Neuronal stem cell (in vitro differentiated cells): ENCODE data around the gene FGF4.

Experiments used
- DNase-seq: peaks from one replicate; pipeline ENCODE4 v3.0.0-alpha.2; 2013; ENCODE audit warnings: low spot score
- H2AFZ ChIP-seq: one replicate; pipeline ENCODE4 v1.6.1; 2013; ENCODE audit warnings: mild to moderate bottlenecking, low read length, inconsistent platforms
- H2AK5ac ChIP-seq: 2 replicates; pipeline ENCODE4 v1.6.1; 2013; ENCODE audit warnings: low read depth, mild to moderate bottlenecking, inconsistent platforms, low read length, moderate library complexity, mixed read lengths
- H2BK120ac ChIP-seq: 2 replicates; pipeline ENCODE4 v1.6.1; 2013; ENCODE audit warnings: low read depth, mild to moderate bottlenecking, inconsistent platforms, low read length, moderate library complexity, mixed read lengths
- H2BK12ac ChIP-seq: one replicate; pipeline ENCODE4 v1.6.1; 2013; ENCODE audit warnings: low read length, inconsistent platforms
- H2BK15ac ChIP-seq: 2 replicates; pipeline ENCODE4 v1.6.1; 2013; ENCODE audit warnings: mild to moderate bottlenecking, low read length, inconsistent platforms, mixed read lengths
- H2BK5ac ChIP-seq: one replicate; pipeline ENCODE4 v1.6.1; 2013; ENCODE audit warnings: inconsistent platforms, mild to moderate bottlenecking, low read length, moderate library complexity
- H3K14ac ChIP-seq: one replicate; pipeline ENCODE4 v1.6.1; 2013; ENCODE audit warnings: low read length, inconsistent platforms
- H3K18ac ChIP-seq: 2 replicates; pipeline ENCODE4 v1.6.1; 2013; ENCODE audit warnings: low read length, inconsistent platforms
- H3K23ac ChIP-seq: 2 replicates; pipeline ENCODE4 v1.6.1; 2013; ENCODE audit warnings: low read depth, mild to moderate bottlenecking, mixed read lengths, low read length, inconsistent platforms; ENCODE audit not compliant: poor library complexity
- H3K27ac ChIP-seq: replicated peaks from 3 replicates; pipeline ENCODE4 v1.5.1; 2013; ENCODE audit warnings: low read length, inconsistent platforms
- H3K27me3 ChIP-seq, 3 experiments: 2 replicates each; pipeline ENCODE4 v1.6.1; 2013; ENCODE audit warnings: low read length in 3 of 3, mild to moderate bottlenecking in 2 of 3, inconsistent platforms in 1 of 3, low read depth in 1 of 3, mixed read lengths in 1 of 3, moderate library complexity in 1 of 3; ENCODE audit not compliant: control insufficient read depth in 3 of 3, insufficient read depth in 3 of 3
- H3K36me3 ChIP-seq, 2 donors: replicated peaks in 1 of 2; 2 replicates each; pipeline ENCODE4 v1.6.1; 2013; ENCODE audit warnings: low read length in 2 of 2; ENCODE audit not compliant: control insufficient read depth in 2 of 2, insufficient read depth in 2 of 2
- H3K4ac ChIP-seq: 2 replicates; pipeline ENCODE4 v1.6.1; 2013; ENCODE audit warnings: inconsistent platforms, mild to moderate bottlenecking, low read length, moderate library complexity
- H3K4me1 ChIP-seq, 2 donors: 1 replicate in 1 of 2; 2 replicates in 1 of 2; pipeline ENCODE4 v1.6.1; 2013; ENCODE audit warnings: low read length in 2 of 2, low read depth in 1 of 2; ENCODE audit not compliant: control insufficient read depth in 2 of 2, insufficient read depth in 1 of 2
- H3K4me2 ChIP-seq: one replicate; pipeline ENCODE4 v1.6.1; 2013; ENCODE audit warnings: mild to moderate bottlenecking, low read length, inconsistent platforms; ENCODE audit not compliant: insufficient read depth, poor library complexity, severe bottlenecking
- H3K4me3 ChIP-seq, 2 donors: 2 replicates each; pipeline ENCODE4 v1.5.1; 2013; ENCODE audit warnings: low read length in 2 of 2, mild to moderate bottlenecking in 2 of 2, inconsistent platforms in 1 of 2, moderate library complexity in 1 of 2
- H3K79me1 ChIP-seq: one replicate; pipeline ENCODE4 v1.6.1; 2013; ENCODE audit warnings: low read depth, mild to moderate bottlenecking, inconsistent platforms, low read length, moderate library complexity
- H3K9ac ChIP-seq: one replicate; pipeline ENCODE4 v1.6.1; 2013; ENCODE audit warnings: mild to moderate bottlenecking, low read depth, low read length, inconsistent platforms; ENCODE audit not compliant: poor library complexity
- H3K9me3 ChIP-seq, 2 donors: replicated peaks in 1 of 2; 2 replicates each; pipeline versions ENCODE3 to v1.6.1; 2013; ENCODE audit warnings: low read length in 2 of 2, mild to moderate bottlenecking in 2 of 2, inconsistent platforms in 1 of 2, low read depth in 1 of 2, mixed read lengths in 1 of 2, moderate library complexity in 1 of 2; ENCODE audit not compliant: control insufficient read depth in 2 of 2, insufficient read depth in 1 of 2
- H4K8ac ChIP-seq: one replicate; pipeline ENCODE4 v1.6.1; 2013; ENCODE audit warnings: low read depth, mild to moderate bottlenecking, inconsistent platforms, low read length, moderate library complexity
- H4K91ac ChIP-seq: one replicate; pipeline ENCODE4 v1.6.1; 2013; ENCODE audit warnings: low read length, low read depth, mild to moderate bottlenecking, inconsistent platforms; ENCODE audit not compliant: poor library complexity
- WGBS, 2 donors: extraction: QIAGEN DNeasy Blood & Tissue Kit; methylation state at CpG; one replicate each; pipeline ENCODE4 v1.1.7; 2013; ENCODE audit warnings: missing lambda C conversion rate in 2 of 2, mixed read lengths in 1 of 2; ENCODE audit not compliant: insufficient read length in 2 of 2, insufficient replicate concordance in 1 of 2; ENCODE audit errors: extremely low coverage in 2 of 2; 5-methylcytosine and 5-hydroxymethylcytosine counted together

Gene FGF4

GRCh38 chr11:69814902-69815301, 39.8 kb upstream of the FGF4 start:
- Histone ChIP-seq H3K4me2 (no peak overlapping the region), H2BK15ac (peak overlapping the region; percentile 67), H2BK120ac (peak overlapping the region; percentile 81), H2BK5ac (no peak overlapping the region), H3K14ac (no peak overlapping the region), H2BK12ac (peak overlapping the region; percentile 22), H2AK5ac (no peak overlapping the region), H3K79me1 (no peaks in the 10 kb centered on the region), H4K91ac (no peak overlapping the region), H3K27ac (no peak overlapping the region), H4K8ac (no peak overlapping the region), H3K4ac (no peak overlapping the region), H3K27me3 (peaks cover 33 to 55% (median 52%) of the 10 kb centered on the region in 3 experiments), H3K18ac (peak overlapping the region; percentile 85), H3K9ac (peak overlapping the region; percentile 21), H3K4me1 (peaks cover 10 to 15% of the 10 kb centered on the region in 2 donors), H3K23ac (no peak overlapping the region), H3K4me3 (no peak overlapping the region), H3K36me3 (no peaks in the 10 kb centered on the region), H2AFZ (no peak overlapping the region), H3K9me3 (peaks cover 0 to 10% of the 10 kb centered on the region in 2 donors)
- DNase-seq: no peak

DNA sequence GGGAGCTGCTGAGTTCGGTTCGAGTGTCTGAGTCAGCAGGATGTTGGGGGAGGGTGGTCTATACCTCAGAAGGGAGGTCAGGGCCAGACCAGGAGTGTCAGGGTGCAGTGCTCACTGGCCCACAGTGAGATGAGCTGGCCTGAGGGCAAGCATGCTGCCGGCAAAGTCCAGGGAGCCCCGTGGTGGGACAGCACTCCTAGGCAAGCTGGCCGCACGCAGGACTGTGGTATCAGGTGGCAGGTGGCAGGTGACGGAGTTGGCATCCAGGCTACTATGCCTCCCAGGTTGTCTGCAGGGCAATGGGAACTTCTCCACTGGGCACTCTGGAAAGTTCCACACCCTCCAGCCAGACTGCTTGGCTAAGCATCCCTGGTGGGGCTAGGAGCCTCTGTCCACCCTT, 39.3 kb upstream of the FGF4 start:
- H2BK12ac ChIP-seq: peak overlapping the region; percentile 94
- H3K9me3 ChIP-seq: peaks cover 0 to 10% of the 10 kb centered on the region in 2 donors
- WGBS, 2 donors: no CpG with 5 or more reads among the region's 7 CpGs

GRCh38 chr11:69813839-69814238, 38.7 kb upstream of the FGF4 start:
- peak overlapping the region; percentile 94 for H2AK5ac ChIP-seq
- H3K27me3 ChIP-seq: peaks cover 26 to 47% (median 41%) of the 10 kb centered on the region in 3 experiments
- no peak overlapping the region for H3K4me2 ChIP-seq
- no peak for DNase-seq
- H2AFZ ChIP-seq: no peak overlapping the region
- H3K9ac ChIP-seq: peak overlapping the region; percentile 44
- H3K4me3 ChIP-seq: no peak overlapping the region
- peak overlapping the region; percentile 56 for H3K14ac ChIP-seq
- no peak overlapping the region for H3K23ac ChIP-seq
- no peak overlapping the region for H4K91ac ChIP-seq
- H4K8ac ChIP-seq: no peak overlapping the region
- peak overlapping the region; percentile 67 for H2BK15ac ChIP-seq
- no peak overlapping the region for H3K4ac ChIP-seq
- peaks cover 18 to 20% of the 10 kb centered on the region in 2 donors for H3K4me1 ChIP-seq
- no peak overlapping the region for H2BK5ac ChIP-seq
- H3K27ac ChIP-seq: no peak overlapping the region
- no peaks in the 10 kb centered on the region for H3K36me3 ChIP-seq
- peak overlapping the region; percentile 80 for H3K18ac ChIP-seq
- no peak overlapping the region for H2BK120ac ChIP-seq
- WGBS, 2 donors: 100% methylated on average over 1 of the region's 2 CpGs; no CpG with 5 or more reads in 1 of the 2 donors
- H3K79me1 ChIP-seq: no peaks in the 10 kb centered on the region
- H3K9me3 ChIP-seq: peaks cover 0 to 10% of the 10 kb centered on the region in 2 donors
- no peak overlapping the region for H2BK12ac ChIP-seq

More for the DNA sequence above, 39.3 kb upstream of the FGF4 start:
- Histone ChIP-seq H2BK5ac (no peak overlapping the region), H4K8ac (no peak overlapping the region), H3K4me2 (no peak overlapping the region), H3K4me3 (no peak overlapping the region), H3K27ac (no peak overlapping the region), H3K4ac (no peak overlapping the region), H3K23ac (peak overlapping the region; percentile 85), H2BK15ac (peak overlapping the region; percentile 67), H2AK5ac (peak overlapping the region; percentile 94), H3K9ac (no peak overlapping the region), H3K14ac (no peak overlapping the region), H2AFZ (no peak overlapping the region), H2BK120ac (peak overlapping the region; percentile 81), H3K36me3 (no peaks in the 10 kb centered on the region), H3K4me1 (peaks cover 15% of the 10 kb centered on the region in 2 donors), H3K27me3 (peaks cover 29 to 50% (median 47%) of the 10 kb centered on the region in 3 experiments), H3K18ac (peak overlapping the region; percentile 85), H4K91ac (no peak overlapping the region), H3K79me1 (no peaks in the 10 kb centered on the region)
- no peak for DNase-seq

DNA sequence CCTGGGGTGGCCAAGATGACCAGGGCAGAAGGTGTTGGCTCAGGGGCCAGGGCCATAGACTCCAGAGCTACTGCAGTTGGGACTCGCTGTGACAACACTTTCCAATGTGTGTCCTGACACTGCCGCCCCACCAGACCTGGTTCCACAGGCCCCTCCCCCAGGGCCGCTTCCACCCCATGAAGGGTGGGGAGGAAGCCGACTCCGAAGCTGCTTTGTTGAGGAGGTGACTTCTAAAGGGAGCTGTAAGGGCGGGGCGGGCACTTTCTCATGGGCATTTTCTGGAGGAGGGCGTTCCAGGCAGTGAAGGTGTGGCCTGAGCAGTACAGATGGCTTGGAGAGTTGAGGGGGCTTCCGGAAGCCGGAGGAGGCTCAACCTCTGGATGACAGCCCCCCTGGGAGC, 37.8 kb upstream of the FGF4 start:
- Histone ChIP-seq H3K4me3 (no peak overlapping the region), H3K36me3 (no peaks in the 10 kb centered on the region), H3K9ac (peak overlapping the region; percentile 21), H3K79me1 (no peaks in the 10 kb centered on the region), H2BK120ac (peak overlapping the region; percentile 83), H3K9me3 (peaks cover 0 to 10% of the 10 kb centered on the region in 2 donors), H3K27ac (no peak overlapping the region), H3K27me3 (peaks cover 18 to 38% (median 32%) of the 10 kb centered on the region in 3 experiments), H3K4ac (no peak overlapping the region), H3K18ac (peak overlapping the region; percentile 84), H3K4me2 (no peak overlapping the region), H2BK15ac (peak overlapping the region; percentile 14), H3K4me1 (peaks cover 26 to 28% of the 10 kb centered on the region in 2 donors), H3K14ac (no peak overlapping the region), H2BK5ac (no peak overlapping the region), H2AK5ac (peak overlapping the region; percentile 86), H2BK12ac (no peak overlapping the region), H4K91ac (peak overlapping the region; percentile 72), H3K23ac (no peak overlapping the region), H4K8ac (peak overlapping the region; percentile 30), H2AFZ (no peak overlapping the region)
- no peak for DNase-seq
- no CpG with 5 or more reads among the region's 10 CpGs for WGBS, 2 donors
